ENCODE results near the gene TYRO3.

DNA sequence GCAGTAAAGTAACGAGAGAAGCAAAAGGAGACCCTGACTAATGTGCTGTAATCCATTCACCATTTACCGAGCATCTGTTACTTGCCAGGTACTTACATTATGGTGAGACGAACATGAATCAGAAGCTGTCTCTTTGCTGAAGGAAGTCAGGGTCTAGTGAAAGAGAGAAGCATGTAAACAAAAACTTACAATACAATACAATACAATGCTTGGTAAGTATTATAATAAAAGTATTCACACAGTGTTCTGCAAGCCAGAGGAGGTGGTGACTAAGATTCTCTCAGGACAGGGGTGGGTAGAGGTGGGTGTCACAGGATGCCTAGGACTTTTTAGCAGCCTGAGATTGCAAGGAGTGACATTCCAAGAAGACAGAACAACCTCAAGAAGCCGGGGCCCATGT is 51.0 kb downstream of the TYRO3 start:
- TF ChIP-seq CTCF (IDR thresholded peaks at IDR 0.05) (no peak), POLR2A (IDR thresholded peaks at IDR 0.05) (no peak)
